Measurements from ENCODE around the gene SERPIND1. TPM values are rescaled to one million over a fixed set of nuclear protein-coding genes. Genes with fewer than 3 reads are reported as not detected.
A peak's percentile ranks its signal among the peaks of the same experiment; 100 is the strongest.

SERPIND1 gene
- total RNA-seq, 3 donors from 2014 or later = 0.29 TPM; not detected in 2

DNA sequence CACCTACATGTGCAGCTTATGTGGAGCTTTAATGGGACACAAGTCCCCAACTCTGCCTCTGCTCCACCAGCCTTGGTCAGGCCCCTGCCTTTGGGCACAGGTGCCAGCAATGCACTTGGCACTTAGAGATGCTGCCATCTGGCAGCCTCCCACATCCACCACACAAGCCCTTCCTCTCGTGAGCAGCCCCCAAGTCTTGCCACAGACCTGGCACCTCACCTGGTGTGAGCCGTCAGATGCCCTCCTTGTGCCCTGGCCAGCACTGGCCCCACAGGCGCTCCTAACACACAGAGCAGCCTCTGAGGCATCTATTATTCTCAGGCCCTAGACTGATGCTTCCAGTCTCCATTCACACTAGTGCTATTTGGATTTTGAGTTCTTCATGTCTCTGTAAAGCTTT, 24.5 kb upstream of the SERPIND1 start:
- Histone ChIP-seq H3K4me1 (peaks cover 0 to 32% of the 10 kb centered on the region in 2 donors), H3K27me3 (no peaks in the 10 kb centered on the region), H3K36me3 (no peaks in the 10 kb centered on the region), H3K27ac (peak overlapping the region; percentile 34 to 76), H3K9me3 (no peaks in the 10 kb centered on the region), H3K4me3 (no peak overlapping the region)
- intact Hi-C loops (cut with DNase I; ENCODE audit: low total_unique reads) = no loop called here
- no peak for TF ChIP-seq POLR2A (IDR thresholded peaks at IDR 0.05)
- no peak for TF ChIP-seq POLR2AphosphoS5 (IDR thresholded peaks at IDR 0.05)
- TF ChIP-seq, protein P1, sequence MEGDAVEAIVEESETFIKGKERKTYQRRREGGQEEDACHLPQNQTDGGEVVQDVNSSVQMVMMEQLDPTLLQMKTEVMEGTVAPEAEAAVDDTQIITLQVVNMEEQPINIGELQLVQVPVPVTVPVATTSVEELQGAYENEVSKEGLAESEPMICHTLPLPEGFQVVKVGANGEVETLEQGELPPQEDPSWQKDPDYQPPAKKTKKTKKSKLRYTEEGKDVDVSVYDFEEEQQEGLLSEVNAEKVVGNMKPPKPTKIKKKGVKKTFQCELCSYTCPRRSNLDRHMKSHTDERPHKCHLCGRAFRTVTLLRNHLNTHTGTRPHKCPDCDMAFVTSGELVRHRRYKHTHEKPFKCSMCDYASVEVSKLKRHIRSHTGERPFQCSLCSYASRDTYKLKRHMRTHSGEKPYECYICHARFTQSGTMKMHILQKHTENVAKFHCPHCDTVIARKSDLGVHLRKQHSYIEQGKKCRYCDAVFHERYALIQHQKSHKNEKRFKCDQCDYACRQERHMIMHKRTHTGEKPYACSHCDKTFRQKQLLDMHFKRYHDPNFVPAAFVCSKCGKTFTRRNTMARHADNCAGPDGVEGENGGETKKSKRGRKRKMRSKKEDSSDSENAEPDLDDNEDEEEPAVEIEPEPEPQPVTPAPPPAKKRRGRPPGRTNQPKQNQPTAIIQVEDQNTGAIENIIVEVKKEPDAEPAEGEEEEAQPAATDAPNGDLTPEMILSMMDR (IDR thresholded peaks at IDR 0.05) = no peak
- DNase-seq (ENCODE audit: low spot score in 2 of 2) = peak in 1 of 2 donors; percentile 49

DNA sequence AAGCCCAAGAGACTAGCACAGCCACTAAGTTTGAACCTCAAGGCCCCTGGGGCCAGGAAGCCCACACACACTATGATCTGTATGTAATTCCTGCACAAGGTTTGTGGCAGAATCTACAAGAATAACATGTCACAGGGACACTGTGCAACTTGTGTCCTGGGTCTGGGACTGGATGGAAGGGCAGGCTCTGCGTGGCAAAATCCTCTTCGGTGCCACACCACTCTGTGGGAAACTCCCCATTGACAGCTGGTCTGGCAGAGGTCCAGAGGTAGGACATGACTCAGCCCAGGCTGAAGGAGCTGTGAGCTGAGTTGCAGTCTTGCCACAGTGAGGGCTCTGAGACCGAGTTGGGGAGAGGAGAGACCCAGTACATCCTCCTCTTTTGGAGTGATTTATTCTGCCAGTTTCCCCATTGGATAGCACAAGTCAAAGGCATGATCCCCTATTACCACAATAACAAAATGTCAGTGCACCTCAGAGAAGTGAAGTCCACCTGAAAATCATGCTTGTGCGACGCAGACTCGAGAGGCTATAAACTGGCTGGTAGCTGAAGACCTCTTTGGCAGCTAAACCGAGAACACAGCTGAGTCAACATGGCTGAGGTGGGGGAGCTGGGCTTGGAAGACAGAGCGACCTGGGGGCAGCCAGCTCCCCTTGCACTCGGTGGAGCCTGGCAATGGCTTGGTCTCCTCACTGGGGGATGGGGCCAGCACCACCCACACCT, 23.3 kb upstream of the SERPIND1 start:
- Histone ChIP-seq H3K4me1 (peaks cover 0 to 32% of the 10 kb centered on the region in 2 donors), H3K9me3 (no peaks in the 10 kb centered on the region), H3K27me3 (no peaks in the 10 kb centered on the region), H3K27ac (peak overlapping the region in 1 of 2 donors; percentile 76), H3K36me3 (no peaks in the 10 kb centered on the region), H3K4me3 (no peak overlapping the region)
- TF ChIP-seq POLR2A (IDR thresholded peaks at IDR 0.05) = no peak
- intact Hi-C loops (cut with DNase I; ENCODE audit: low total_unique reads) = no loop called here
- DNase-seq (ENCODE audit: low spot score in 2 of 2) = peak; percentile 61 to 62

DNA sequence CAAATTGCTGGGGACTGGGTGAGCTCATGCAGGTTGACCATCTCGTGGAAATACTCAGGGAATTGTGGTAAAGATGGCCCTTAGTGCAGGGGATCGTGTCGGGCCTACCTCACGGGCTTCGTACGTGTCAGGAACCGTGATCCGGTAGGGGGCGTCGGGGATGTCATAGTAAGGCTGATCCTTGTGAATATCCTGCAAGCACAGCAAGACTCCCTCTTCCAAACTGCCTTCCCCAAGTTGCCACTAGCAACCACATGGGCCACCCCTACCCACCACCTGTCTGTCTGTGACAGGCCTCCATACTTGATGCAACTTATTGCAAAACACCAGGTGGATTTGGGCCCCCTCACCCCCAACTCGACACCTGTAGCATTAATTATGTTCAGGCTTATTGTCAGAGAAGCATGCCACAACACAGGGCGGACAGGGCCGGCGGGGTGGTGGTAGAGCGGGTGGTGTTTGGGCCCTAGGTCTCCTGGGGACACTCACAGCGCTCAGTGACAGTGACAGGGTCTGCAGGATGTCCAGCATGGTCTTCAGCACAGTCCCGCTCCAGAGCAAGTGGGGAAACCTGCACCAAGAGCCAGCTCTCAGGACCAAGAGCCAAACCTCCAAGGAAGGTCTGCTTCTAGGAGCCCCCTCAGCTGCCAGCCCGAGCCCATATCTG, 22.6 kb upstream of the SERPIND1 start:
- TF ChIP-seq POLR2A (IDR thresholded peaks at IDR 0.05) (no peak), POLR2AphosphoS5 (IDR thresholded peaks at IDR 0.05) (no peak)
- TF ChIP-seq, protein P1 (IDR thresholded peaks at IDR 0.05) = no peak
- H3K4me1 ChIP-seq = peaks cover 0 to 32% of the 10 kb centered on the region in 2 donors
- no peaks in the 10 kb centered on the region for H3K27me3 ChIP-seq
- no peaks in the 10 kb centered on the region for H3K9me3 ChIP-seq
- H3K27ac ChIP-seq = no peak overlapping the region
- no peak overlapping the region for H3K4me3 ChIP-seq
- no peak for DNase-seq (ENCODE audit: low spot score in 2 of 2)
- no peaks in the 10 kb centered on the region for H3K36me3 ChIP-seq
- intact Hi-C loops (cut with DNase I; ENCODE audit: low total_unique reads) = no loop called here

DNA sequence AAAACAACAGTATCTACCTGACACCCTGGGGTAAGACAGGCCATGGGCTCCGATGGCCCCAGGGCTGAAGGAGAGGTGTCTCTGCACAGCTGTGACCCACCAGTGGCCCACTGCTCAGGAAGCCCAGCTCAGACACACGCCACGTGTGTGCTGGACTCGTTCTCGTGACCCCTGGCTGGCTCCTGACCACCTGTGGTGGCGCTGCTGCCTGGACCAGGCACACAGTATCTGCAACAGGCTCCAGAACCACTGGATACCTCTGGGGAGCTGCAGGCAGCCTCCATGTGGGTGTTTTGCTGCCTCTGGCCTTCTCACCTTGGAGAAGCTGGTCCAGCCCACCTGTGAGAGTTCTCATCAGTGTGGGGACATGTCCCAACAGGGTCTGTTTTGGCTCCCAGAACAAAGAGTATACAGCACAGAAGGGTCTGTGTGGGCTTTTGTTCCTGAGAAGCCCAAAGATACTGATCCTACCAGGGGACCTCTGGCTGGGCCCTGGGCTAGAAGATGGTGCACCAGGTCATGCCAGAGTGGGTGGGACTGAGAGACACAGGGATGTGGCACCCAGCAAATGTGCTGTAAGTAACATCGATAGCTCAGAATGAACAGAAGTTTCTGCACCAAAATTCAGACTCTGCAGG, 21.7 kb upstream of the SERPIND1 start:
- no peak overlapping the region for H3K4me3 ChIP-seq
- intact Hi-C loops (cut with DNase I; ENCODE audit: low total_unique reads) = no loop called here
- no peak for DNase-seq (ENCODE audit: low spot score in 2 of 2)
- no peak overlapping the region for H3K27ac ChIP-seq
- TF ChIP-seq, protein P1 (IDR thresholded peaks at IDR 0.05) = no peak
- no peak for TF ChIP-seq POLR2AphosphoS5 (IDR thresholded peaks at IDR 0.05)
- no peak for TF ChIP-seq POLR2A (IDR thresholded peaks at IDR 0.05)
- peaks cover 0 to 32% of the 10 kb centered on the region in 2 donors for H3K4me1 ChIP-seq
- H3K27me3 ChIP-seq = no peaks in the 10 kb centered on the region
- H3K9me3 ChIP-seq = no peaks in the 10 kb centered on the region
- H3K36me3 ChIP-seq = no peaks in the 10 kb centered on the region

DNA sequence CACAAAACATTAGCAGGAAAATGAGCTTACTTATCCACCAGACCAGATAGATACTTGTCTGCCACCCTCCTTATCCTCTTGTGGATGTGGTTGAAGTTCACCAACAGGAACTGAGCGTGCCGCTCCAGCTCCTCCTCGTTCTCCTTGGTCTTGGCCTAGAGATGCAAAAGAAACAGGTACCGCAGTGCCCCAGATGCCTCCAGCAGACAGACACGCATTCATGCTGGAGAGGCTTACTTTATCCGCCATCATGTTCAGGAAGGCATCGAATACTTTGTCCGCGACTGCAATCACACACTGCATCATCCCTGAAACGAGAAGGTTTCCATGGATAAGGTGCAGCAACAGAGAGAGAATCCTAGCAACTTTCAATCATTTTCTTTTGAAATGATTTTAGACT, 21.0 kb upstream of the SERPIND1 start:
- no peaks in the 10 kb centered on the region for H3K36me3 ChIP-seq
- intact Hi-C loops (cut with DNase I; ENCODE audit: low total_unique reads) = no loop called here
- DNase-seq (ENCODE audit: low spot score in 2 of 2) = no peak
- no peaks in the 10 kb centered on the region for H3K27me3 ChIP-seq
- TF ChIP-seq POLR2AphosphoS5 (IDR thresholded peaks at IDR 0.05) = no peak
- TF ChIP-seq, protein P1 (IDR thresholded peaks at IDR 0.05) = no peak
- TF ChIP-seq POLR2A (IDR thresholded peaks at IDR 0.05) = no peak
- no peak overlapping the region for H3K4me3 ChIP-seq
- no peaks in the 10 kb centered on the region for H3K9me3 ChIP-seq
- H3K4me1 ChIP-seq = peaks cover 0 to 30% of the 10 kb centered on the region in 2 donors
- no peak overlapping the region for H3K27ac ChIP-seq

Measured in breast epithelium (tissue), 4 donors.